Tibial nerve (tissue), 3 donors: ENCODE data around the gene OVOL1.

Source experiments
- POLR2A ChIP-seq, 2 donors: fragments of 450-650 bp; IDR thresholded peaks; one replicate each; pipeline ENCODE4 v1.6.1; 2017; ENCODE audit warnings: antibody characterized with exemption in 2 of 2, mild to moderate bottlenecking in 2 of 2, moderate library complexity in 2 of 2
- TF ChIP-seq, protein P1 (sequence below), 5 experiments: fragments of 200-600 bp in 3 of 5; fragments of 450-650 bp in 2 of 5; sonication (generic) in 3 of 5; IDR thresholded peaks; one replicate each; pipeline ENCODE4 v1.5.1; 2016 to 2019; ENCODE audit warnings: antibody characterized with exemption in 5 of 5, mild to moderate bottlenecking in 3 of 5, moderate library complexity in 2 of 5

DNA sequence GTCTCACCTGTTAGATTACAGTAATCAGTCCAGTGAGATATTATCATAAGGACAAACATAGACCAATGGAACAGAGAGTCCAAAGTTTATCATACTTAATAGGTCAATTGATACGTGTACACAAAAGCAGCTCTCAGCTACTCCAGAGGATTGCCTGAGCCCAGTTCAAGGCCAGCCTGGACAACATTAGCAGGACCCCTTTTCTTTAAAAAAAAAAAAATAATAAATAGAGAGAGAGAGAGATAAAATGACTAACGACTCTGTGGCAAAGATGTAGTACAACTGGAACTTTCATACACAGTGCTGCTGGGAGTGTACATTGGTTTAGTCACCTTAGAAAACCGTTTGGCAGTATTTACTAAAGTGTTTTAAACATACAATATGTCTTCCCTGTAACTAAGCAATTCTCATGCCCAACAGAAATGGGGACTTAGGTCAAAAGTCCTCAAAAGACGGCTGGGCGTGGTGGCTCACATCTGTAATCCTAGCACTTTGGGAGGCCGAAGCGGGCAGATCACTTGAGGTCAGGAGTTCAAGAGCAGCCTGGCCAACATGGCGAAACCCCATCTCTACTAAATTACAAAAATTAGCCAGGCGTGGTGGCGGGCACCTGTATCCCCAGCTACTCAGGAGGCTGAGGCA lies 57.5 kb downstream of the OVOL1 start:
- TF ChIP-seq, protein P1, sequence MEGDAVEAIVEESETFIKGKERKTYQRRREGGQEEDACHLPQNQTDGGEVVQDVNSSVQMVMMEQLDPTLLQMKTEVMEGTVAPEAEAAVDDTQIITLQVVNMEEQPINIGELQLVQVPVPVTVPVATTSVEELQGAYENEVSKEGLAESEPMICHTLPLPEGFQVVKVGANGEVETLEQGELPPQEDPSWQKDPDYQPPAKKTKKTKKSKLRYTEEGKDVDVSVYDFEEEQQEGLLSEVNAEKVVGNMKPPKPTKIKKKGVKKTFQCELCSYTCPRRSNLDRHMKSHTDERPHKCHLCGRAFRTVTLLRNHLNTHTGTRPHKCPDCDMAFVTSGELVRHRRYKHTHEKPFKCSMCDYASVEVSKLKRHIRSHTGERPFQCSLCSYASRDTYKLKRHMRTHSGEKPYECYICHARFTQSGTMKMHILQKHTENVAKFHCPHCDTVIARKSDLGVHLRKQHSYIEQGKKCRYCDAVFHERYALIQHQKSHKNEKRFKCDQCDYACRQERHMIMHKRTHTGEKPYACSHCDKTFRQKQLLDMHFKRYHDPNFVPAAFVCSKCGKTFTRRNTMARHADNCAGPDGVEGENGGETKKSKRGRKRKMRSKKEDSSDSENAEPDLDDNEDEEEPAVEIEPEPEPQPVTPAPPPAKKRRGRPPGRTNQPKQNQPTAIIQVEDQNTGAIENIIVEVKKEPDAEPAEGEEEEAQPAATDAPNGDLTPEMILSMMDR (IDR thresholded peaks at IDR 0.05): no peak
- no peak for TF ChIP-seq POLR2A (IDR thresholded peaks at IDR 0.05)
